GM12878 (cell line): ENCODE results near the gene NOS2. TPM values are rescaled to one million over a fixed set of nuclear protein-coding genes. Genes with fewer than 3 reads are reported as not detected.

Source experiments
- ATAC-seq: fragments of 200-7000 bp; cut with Tn5 transposase; 3 replicates; pipeline ENCODE4 v1.9.1; 2020; ENCODE audit warnings: mild to moderate bottlenecking, moderate library complexity
- BruUV-seq: library from RNA; stranded (reverse); fragments of 400-500 nt; replicated peaks from 2 replicates; lab custom pipeline; 2021; lab: Mats Ljungman, UMichigan
- CTCF ChIA-PET: fragments of 300-600 bp; sonication (Branson Sonifier 250); formaldehyde crosslinking; extraction: SDS; loops from one replicate; lab custom pipeline; 2021; ENCODE audit warnings: inconsistent platforms; lab: Yijun Ruan, JAX
- POLR2A ChIA-PET: fragments of 350-600 bp; formaldehyde crosslinking; extraction: SDS; loops from one replicate; lab custom pipeline; 2021; ENCODE audit warnings: inconsistent platforms; lab: Charles Lee
- RAD21 ChIA-PET: fragments of 300-600 bp; sonication (Branson Sonifier 250); formaldehyde crosslinking; loops from one replicate; lab custom pipeline; 2023; ENCODE audit warnings: antibody characterized with exemption; ENCODE audit not compliant: unreplicated experiment; lab: Charles Lee
- SMC1A ChIA-PET: fragments of 300-600 bp; sonication (Branson Sonifier 250); formaldehyde crosslinking; loops from one replicate; lab custom pipeline; 2023; ENCODE audit not compliant: unreplicated experiment, uncharacterized antibody; lab: Charles Lee
- DNase-seq: peaks from one replicate; pipeline ENCODE4 v3.0.0-alpha.2; 2011; ENCODE audit warnings: low read depth, low spot score
- FAIRE-seq: peaks from 3 replicates; lab custom pipeline; 2011; peaks lifted over from hg19 to GRCh38; lab: Jason Lieb, UNC
- H2AFZ ChIP-seq: 2 replicates; pipeline ENCODE4 v1.6.0; 2011; ENCODE audit warnings: low read depth, low read length, control low read depth; ENCODE audit not compliant: control insufficient read depth
- H3K27ac ChIP-seq: 2 replicates; pipeline ENCODE4 v1.5.1; 2011; ENCODE audit warnings: control low read depth; ENCODE audit not compliant: control insufficient read depth, insufficient read depth
- H3K27me3 ChIP-seq, 2 experiments: replicated peaks in 1 of 2; 2 replicates each; pipeline versions ENCODE4 v1.6.0 to v1.6.1; 2011; ENCODE audit warnings: low read length in 1 of 2; ENCODE audit not compliant: control insufficient read depth in 2 of 2, insufficient read depth in 2 of 2
- H3K36me3 ChIP-seq, 2 experiments: 2 replicates each; pipeline ENCODE4 v1.5.1; 2011; ENCODE audit warnings: low read length in 1 of 2; ENCODE audit not compliant: control insufficient read depth in 2 of 2, insufficient read depth in 2 of 2
- H3K4me1 ChIP-seq: 2 replicates; pipeline ENCODE4 v1.6.1; 2011; ENCODE audit warnings: mild to moderate bottlenecking, low read length, moderate library complexity, mixed read lengths; ENCODE audit not compliant: control insufficient read depth, insufficient read depth
- H3K4me2 ChIP-seq: 2 replicates; pipeline ENCODE4 v1.6.0; 2011; ENCODE audit warnings: control low read depth; ENCODE audit not compliant: control insufficient read depth, insufficient read depth
- H3K4me3 ChIP-seq: fragments of 200-600 bp; sonication (generic); 2 replicates; pipeline ENCODE4 v1.5.1; 2016
- H3K79me2 ChIP-seq: 2 replicates; pipeline ENCODE4 v1.6.0; 2011; ENCODE audit warnings: low read length; ENCODE audit not compliant: control insufficient read depth, insufficient read depth
- H3K9ac ChIP-seq: 2 replicates; pipeline ENCODE4 v1.8.0; 2011; ENCODE audit warnings: low read length, control low read depth, mixed read lengths; ENCODE audit not compliant: control insufficient read depth, insufficient read depth
- H3K9me3 ChIP-seq: replicated peaks from 3 replicates; pipeline ENCODE4 v1.5.1; 2011; ENCODE audit warnings: mild to moderate bottlenecking, low read length; ENCODE audit not compliant: control insufficient read depth, insufficient read depth
- H4K20me1 ChIP-seq: 2 replicates; pipeline ENCODE4 v1.6.0; 2011; ENCODE audit not compliant: control insufficient read depth, insufficient read depth
- RELA ChIP-seq: fragments of 450-650 bp; IDR thresholded peaks from 2 replicates; pipeline ENCODE4 v1.8.0; 2014; ENCODE audit warnings: borderline replicate concordance; ENCODE audit not compliant: partially characterized antibody
- SRF ChIP-seq, 2 experiments: IDR thresholded peaks; 2 replicates each; pipeline ENCODE4 v1.6.1; 2011; ENCODE audit warnings: low read depth in 2 of 2, low read length in 2 of 2, mild to moderate bottlenecking in 1 of 2, moderate library complexity in 1 of 2
- WGBS: methylation state at CpG from one replicate; pipeline ENCODE4 v1.1.6; 2016; ENCODE audit warnings: low lambda C conversion rate; ENCODE audit not compliant: insufficient replicate concordance, insufficient coverage; ENCODE audit errors: missing lambda C conversion rate; 5-methylcytosine and 5-hydroxymethylcytosine counted together
- in situ Hi-C: fragments of 300-500 bp; cut with MboI; formaldehyde crosslinking; loops from 9 replicates; pipeline ENCODE4 v1.14.3; 2018; ENCODE audit warnings: mixed read lengths
- intact Hi-C: fragments of 100-400 bp; cut with micrococcal nuclease; formaldehyde crosslinking; loops from one replicate; pipeline ENCODE4 v1.14.2; 2022; ENCODE audit not compliant: unreplicated experiment
- polyA plus RNA-seq, 11 experiments: library from polyadenylated mRNA; depleted of rRNA in 4 of 11; unstranded in 6 of 11; stranded (reverse) in 5 of 11; fragments of >200 nt; fragmentation: Nextera tagmentation in 4 of 11; fragmentation: Illumina TruSeq in 1 of 11; extraction: Ambion mirVana in 4 of 11; extraction: Trizol in 1 of 11; gene quantifications; 1 replicate in 1 of 11; 2 replicates in 10 of 11; pipeline versions ENCODE4 v1.2.1 to v1.2.3, GENCODE V29; 2011 to 2016; ENCODE audit warnings: inconsistent platforms in 2 of 11, missing spikeins in 2 of 11, low read depth in 1 of 11
- total RNA-seq, 4 experiments: library from RNA; depleted of rRNA in 3 of 4; stranded (reverse); fragments of >200 nt in 3 of 4; fragmentation: Illumina TruSeq in 1 of 4; extraction: Trizol in 1 of 4; gene quantifications; 2 replicates each; pipeline versions ENCODE4 v1.2.1 to v1.2.3, GENCODE V29; 2013 to 2021
- TF ChIP-seq, protein P1 (sequence below): fragments of 450-650 bp; formaldehyde crosslinking; IDR thresholded peaks from 2 replicates; pipeline ENCODE4 v1.5.0; 2022; ENCODE audit warnings: mild to moderate bottlenecking, missing genetic modification characterization
- TF ChIP-seq, protein P2 (sequence below): IDR thresholded peaks from 2 replicates; pipeline ENCODE4 v1.6.1; 2012; ENCODE audit warnings: low read depth, low read length, improper control_type of control experiment
- TF ChIP-seq, protein P3 (sequence below): fragments of 450-650 bp; IDR thresholded peaks from 2 replicates; pipeline ENCODE4 v1.6.1; 2017; ENCODE audit warnings: antibody characterized with exemption, mild to moderate bottlenecking, moderate library complexity

NOS2 gene
- total and polyA plus RNA-seq, 10 of the 15 experiments (the other 5 are each of a cell fraction or from before 2014, with no cell fraction given), result 0.01 to 0.05 (median 0.01) TPM; not detected in 7

DNA sequence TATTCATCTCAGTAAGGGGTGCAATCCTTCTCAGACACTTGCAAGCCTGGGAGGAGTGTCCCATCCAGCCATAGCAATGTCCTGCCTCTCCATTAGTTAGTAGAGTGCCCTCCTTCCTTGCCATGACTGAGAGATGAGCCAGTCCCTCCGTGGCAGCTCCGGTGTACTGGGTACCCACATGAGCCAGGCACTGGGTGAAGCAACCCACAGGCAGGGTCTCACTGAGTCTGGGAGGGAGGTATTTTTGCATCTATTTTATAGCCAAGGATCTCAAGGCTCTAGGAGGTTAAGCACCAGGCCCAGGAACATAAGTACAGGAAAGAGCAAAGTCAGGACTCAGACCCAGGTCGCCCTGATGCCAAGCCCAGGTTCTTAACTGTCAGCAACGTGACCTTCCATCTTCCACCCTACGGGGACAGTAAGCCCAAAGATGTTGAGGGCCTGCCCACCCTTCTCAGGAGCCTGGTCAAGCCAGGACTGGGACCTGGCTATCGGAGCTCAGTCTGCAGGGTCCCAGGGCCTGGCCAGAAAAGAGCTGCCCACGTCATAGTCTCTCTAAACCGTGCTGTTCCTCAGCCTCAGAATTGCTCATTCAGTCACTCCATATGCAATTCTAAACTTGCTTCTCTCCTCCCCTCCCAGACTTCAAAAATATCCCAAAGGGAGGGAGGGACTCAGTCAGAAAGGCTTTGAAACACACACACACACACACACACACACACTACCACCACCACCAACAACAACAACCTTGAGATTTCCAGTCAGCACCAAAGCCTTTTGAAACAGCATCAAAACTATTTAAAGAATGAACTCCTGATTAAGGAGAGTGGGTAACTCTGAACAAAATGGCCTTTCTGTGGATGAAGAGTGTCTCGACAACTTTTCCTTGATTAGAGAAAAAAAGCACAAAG lies 16.6 kb downstream of the NOS2 start:
- Histone ChIP-seq H3K4me3 (no peak overlapping the region), H3K9ac (no peak overlapping the region), H3K27me3 (0 out of 4 replicates have a peak, but pooled peaks cover 0 to 2% of the 10 kb centered on the region in 2 experiments), H3K4me2 (no peak overlapping the region), H3K9me3 (no peaks in the 10 kb centered on the region), H3K79me2 (no peaks in the 10 kb centered on the region), H3K27ac (no peak overlapping the region), H2AFZ (no peak overlapping the region), H3K36me3 (no peaks in the 10 kb centered on the region), H4K20me1 (no peaks in the 10 kb centered on the region), H3K4me1 (no peaks in the 10 kb centered on the region)
- SMC1A ChIA-PET, result no interaction called here
- in situ Hi-C loops, result no loop called here
- 8% methylated on average over 9 of the region's 9 CpGs for WGBS
- intact Hi-C loops, result no loop called here
- DNase-seq (no peak), FAIRE-seq (no peak), ATAC-seq (no peak)
- RAD21 ChIA-PET, result no interaction called here
- TF ChIP-seq, protein P1, sequence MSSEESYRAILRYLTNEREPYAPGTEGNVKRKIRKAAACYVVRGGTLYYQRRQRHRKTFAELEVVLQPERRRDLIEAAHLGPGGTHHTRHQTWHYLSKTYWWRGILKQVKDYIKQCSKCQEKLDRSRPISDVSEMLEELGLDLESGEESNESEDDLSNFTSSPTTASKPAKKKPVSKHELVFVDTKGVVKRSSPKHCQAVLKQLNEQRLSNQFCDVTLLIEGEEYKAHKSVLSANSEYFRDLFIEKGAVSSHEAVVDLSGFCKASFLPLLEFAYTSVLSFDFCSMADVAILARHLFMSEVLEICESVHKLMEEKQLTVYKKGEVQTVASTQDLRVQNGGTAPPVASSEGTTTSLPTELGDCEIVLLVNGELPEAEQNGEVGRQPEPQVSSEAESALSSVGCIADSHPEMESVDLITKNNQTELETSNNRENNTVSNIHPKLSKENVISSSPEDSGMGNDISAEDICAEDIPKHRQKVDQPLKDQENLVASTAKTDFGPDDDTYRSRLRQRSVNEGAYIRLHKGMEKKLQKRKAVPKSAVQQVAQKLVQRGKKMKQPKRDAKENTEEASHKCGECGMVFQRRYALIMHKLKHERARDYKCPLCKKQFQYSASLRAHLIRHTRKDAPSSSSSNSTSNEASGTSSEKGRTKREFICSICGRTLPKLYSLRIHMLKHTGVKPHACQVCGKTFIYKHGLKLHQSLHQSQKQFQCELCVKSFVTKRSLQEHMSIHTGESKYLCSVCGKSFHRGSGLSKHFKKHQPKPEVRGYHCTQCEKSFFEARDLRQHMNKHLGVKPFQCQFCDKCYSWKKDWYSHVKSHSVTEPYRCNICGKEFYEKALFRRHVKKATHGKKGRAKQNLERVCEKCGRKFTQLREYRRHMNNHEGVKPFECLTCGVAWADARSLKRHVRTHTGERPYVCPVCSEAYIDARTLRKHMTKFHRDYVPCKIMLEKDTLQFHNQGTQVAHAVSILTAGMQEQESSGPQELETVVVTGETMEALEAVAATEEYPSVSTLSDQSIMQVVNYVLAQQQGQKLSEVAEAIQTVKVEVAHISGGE (CRISPR knock-in tag), result no peak
- TF ChIP-seq SRF (IDR thresholded peaks at IDR 0.05; ENCODE audit: low read depth in 2 of 2, low read length in 2 of 2) (no peak), RELA (no peak)
- TF ChIP-seq, protein P2, sequence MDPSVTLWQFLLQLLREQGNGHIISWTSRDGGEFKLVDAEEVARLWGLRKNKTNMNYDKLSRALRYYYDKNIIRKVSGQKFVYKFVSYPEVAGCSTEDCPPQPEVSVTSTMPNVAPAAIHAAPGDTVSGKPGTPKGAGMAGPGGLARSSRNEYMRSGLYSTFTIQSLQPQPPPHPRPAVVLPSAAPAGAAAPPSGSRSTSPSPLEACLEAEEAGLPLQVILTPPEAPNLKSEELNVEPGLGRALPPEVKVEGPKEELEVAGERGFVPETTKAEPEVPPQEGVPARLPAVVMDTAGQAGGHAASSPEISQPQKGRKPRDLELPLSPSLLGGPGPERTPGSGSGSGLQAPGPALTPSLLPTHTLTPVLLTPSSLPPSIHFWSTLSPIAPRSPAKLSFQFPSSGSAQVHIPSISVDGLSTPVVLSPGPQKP, result no peak
- TF ChIP-seq, protein P3, sequence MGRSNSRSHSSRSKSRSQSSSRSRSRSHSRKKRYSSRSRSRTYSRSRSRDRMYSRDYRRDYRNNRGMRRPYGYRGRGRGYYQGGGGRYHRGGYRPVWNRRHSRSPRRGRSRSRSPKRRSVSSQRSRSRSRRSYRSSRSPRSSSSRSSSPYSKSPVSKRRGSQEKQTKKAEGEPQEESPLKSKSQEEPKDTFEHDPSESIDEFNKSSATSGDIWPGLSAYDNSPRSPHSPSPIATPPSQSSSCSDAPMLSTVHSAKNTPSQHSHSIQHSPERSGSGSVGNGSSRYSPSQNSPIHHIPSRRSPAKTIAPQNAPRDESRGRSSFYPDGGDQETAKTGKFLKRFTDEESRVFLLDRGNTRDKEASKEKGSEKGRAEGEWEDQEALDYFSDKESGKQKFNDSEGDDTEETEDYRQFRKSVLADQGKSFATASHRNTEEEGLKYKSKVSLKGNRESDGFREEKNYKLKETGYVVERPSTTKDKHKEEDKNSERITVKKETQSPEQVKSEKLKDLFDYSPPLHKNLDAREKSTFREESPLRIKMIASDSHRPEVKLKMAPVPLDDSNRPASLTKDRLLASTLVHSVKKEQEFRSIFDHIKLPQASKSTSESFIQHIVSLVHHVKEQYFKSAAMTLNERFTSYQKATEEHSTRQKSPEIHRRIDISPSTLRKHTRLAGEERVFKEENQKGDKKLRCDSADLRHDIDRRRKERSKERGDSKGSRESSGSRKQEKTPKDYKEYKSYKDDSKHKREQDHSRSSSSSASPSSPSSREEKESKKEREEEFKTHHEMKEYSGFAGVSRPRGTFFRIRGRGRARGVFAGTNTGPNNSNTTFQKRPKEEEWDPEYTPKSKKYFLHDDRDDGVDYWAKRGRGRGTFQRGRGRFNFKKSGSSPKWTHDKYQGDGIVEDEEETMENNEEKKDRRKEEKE, result no peak
- POLR2A ChIA-PET, result no interaction called here
- BruUV-seq, result no TSS peak
- CTCF ChIA-PET, result no interaction called here
